Adipocyte (in vitro differentiated cells): ENCODE data around the gene RALB.
"Not testable (repeated sequence)": the region's sequence is repeated elsewhere in the genome, so short reads cannot be mapped to it uniquely, and the experiment has no call there.

ENCODE experiments used
- DNase-seq: peaks from one replicate; pipeline ENCODE4 v3.0.0-alpha.2; 2015; ENCODE audit warnings: low read depth
- H3K27me3 ChIP-seq: replicated peaks from 2 replicates; pipeline ENCODE4 v1.7.0; 2013; ENCODE audit warnings: mild to moderate bottlenecking, low read length, moderate library complexity; ENCODE audit not compliant: control insufficient read depth, insufficient read depth
- H3K36me3 ChIP-seq: 2 replicates; pipeline ENCODE4 v1.7.0; 2013; ENCODE audit warnings: low read length, mild to moderate bottlenecking, moderate library complexity; ENCODE audit not compliant: control insufficient read depth, insufficient read depth, severe bottlenecking
- H3K4me1 ChIP-seq: 2 replicates; pipeline ENCODE4 v1.7.0; 2013; ENCODE audit warnings: mild to moderate bottlenecking, low read length, moderate library complexity; ENCODE audit not compliant: control insufficient read depth, insufficient read depth
- H3K4me3 ChIP-seq: 2 replicates; pipeline ENCODE4 v1.7.0; 2013; ENCODE audit warnings: mild to moderate bottlenecking, low read length, moderate library complexity
- H3K9ac ChIP-seq: 2 replicates; pipeline ENCODE4 v1.7.0; 2013; ENCODE audit warnings: mild to moderate bottlenecking, low read length, moderate library complexity
- H3K9me3 ChIP-seq: 2 replicates; pipeline ENCODE4 v1.7.0; 2013; ENCODE audit warnings: mild to moderate bottlenecking, low read length, moderate library complexity; ENCODE audit not compliant: control insufficient read depth

RALB gene

DNA sequence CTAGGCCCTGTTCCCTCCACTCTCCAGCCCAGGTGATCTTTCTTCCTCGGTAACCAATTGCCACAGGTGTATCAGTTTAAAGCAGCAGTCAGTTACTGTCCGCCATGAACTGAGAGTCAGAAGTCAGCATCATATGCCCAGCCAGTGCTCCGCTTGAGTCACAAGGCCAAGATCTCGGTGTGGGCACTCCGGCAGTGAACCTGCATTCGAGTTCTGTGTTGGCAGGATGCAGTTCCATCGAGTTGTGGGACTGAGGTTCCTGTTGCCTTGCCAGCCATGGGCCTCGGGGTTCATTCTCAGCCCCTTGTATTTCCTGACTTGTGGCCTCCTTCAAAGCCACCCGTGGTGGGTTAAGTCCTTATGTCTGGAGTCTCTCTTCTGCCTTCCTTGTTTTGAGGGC is 26.3 kb upstream of the RALB start:
- Histone ChIP-seq H3K27me3 (no peaks in the 10 kb centered on the region), H3K9ac (no peak overlapping the region), H3K36me3 (no peaks in the 10 kb centered on the region), H3K9me3 (no peaks in the 10 kb centered on the region), H3K4me1 (peaks cover 20% of the 10 kb centered on the region), H3K4me3 (no peak overlapping the region)
- DNase-seq = no peak

GRCh38 chr2:120227111-120227991 is 25.3 kb upstream of the RALB start:
- Histone ChIP-seq H3K9ac (no peak overlapping the region), H3K4me3 (no peak overlapping the region), H3K36me3 (no peaks in the 10 kb centered on the region), H3K27me3 (no peaks in the 10 kb centered on the region), H3K4me1 (peaks cover 15% of the 10 kb centered on the region), H3K9me3 (no peaks in the 10 kb centered on the region)
- DNase-seq = no peak

- Histone ChIP-seq H3K9ac (no peak overlapping the region), H3K4me3 (no peak overlapping the region), H3K4me1 (peaks cover 13% of the 10 kb centered on the region), H3K9me3 (no peaks in the 10 kb centered on the region), H3K27me3 (no peaks in the 10 kb centered on the region), H3K36me3 (no peaks in the 10 kb centered on the region)
- no peak for DNase-seq
Observed at GRCh38 chr2:120228503-120228902, 24.1 kb upstream of the RALB start.

DNA sequence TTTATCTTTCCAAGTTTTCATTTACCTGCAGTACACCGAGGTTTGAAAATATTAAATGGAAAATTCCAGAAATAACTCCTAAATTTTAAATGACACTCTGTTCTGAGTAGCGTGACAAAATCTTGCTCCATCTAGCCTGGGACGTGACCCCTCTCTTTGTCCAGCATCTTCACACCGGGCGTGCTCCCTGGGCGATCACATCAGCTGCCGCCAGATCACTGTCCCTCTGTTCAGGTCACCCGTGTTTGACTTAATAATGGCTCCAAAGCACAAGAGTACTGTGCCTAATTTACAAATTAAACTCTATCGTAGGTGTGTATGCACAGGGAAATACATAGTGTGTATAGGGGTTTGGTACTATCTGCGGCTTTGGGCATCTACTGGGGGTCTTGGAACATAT is 23.3 kb upstream of the RALB start:
- Histone ChIP-seq H3K27me3 (no peaks in the 10 kb centered on the region), H3K4me3 (no peak overlapping the region), H3K9ac (no peak overlapping the region)

DNA sequence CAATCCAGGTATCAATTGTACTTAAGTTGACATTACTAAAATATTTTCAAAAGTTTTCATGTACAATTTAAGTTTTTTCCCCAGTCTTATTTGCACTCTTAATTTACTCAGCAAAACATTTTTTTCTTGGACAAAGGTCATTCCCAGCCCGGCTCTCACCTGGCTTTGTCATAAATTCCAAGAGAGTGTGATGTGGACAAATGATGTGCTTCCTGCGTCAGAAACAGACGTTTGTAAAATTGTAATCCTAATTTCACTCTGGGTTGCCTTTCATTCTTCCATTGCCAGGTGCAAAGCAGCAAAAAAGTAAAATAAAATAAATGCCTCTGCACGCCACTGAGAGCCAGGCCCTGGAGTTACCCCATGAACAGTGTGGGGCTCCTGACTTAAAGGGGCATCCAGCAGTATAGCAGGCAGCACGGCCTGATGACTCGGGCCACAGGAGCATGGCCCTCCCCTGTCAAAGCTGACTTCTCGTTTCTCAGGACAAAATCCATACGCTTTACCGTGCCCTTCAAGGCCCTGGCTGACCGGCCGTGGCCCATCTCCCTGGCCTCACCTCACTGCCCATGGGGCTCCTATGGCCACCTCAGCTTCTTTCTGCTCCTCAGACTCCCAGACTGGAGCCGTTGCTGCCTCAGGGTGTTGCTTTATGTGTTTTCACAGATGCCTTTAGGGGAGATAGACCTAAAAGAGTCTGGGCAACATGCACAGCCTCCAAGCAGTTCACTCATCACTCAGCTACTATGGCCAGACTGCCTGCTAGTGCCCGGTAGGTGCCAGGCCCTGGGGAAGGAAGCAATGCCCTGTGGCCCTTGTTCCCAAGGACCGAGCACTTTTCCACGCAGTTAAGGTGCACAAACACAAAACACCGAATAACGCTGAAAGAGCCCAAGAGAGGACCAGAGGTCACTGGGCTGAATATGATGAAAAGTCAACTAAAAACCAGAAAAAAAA is 21.9 kb upstream of the RALB start:
- no peak for DNase-seq
- Histone ChIP-seq H3K36me3 (no peaks in the 10 kb centered on the region), H3K4me1 (peaks cover 6% of the 10 kb centered on the region), H3K9me3 (no peaks in the 10 kb centered on the region), H3K4me3 (no peak overlapping the region), H3K27me3 (no peaks in the 10 kb centered on the region), H3K9ac (no peak overlapping the region)

More for the DNA sequence above, 23.3 kb upstream of the RALB start:
- H3K9me3 ChIP-seq = no peaks in the 10 kb centered on the region
- no peak for DNase-seq
- no peaks in the 10 kb centered on the region for H3K36me3 ChIP-seq
- H3K4me1 ChIP-seq = peaks cover 6% of the 10 kb centered on the region

DNA sequence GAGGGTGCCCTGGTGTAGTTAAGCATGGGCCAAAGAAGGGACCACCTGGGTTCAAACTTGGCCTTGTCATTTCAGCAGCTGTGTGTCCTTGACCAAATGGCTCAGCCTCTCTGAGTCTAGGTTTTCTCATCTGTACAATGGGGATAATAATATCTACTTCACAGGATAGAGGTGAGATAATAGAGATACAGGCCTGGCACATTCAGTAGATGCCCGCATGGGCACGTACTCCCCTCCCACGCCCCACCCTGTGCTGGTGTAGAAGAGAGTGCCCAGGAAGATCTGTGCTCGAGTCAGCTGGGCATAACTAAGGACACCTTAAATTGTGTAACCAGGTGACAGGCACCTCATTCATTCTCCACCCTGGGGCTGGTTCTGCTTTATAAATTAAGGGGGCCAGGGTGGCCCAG is 21.1 kb upstream of the RALB start:
- DNase-seq = no peak
- no peak overlapping the region for H3K4me3 ChIP-seq
- no peaks in the 10 kb centered on the region for H3K9me3 ChIP-seq
- H3K27me3 ChIP-seq = no peaks in the 10 kb centered on the region
- H3K9ac ChIP-seq = no peak overlapping the region
- peaks cover 6% of the 10 kb centered on the region for H3K4me1 ChIP-seq
- H3K36me3 ChIP-seq = no peaks in the 10 kb centered on the region

GRCh38 chr2:120231974-120232635 is 20.5 kb upstream of the RALB start:
- Histone ChIP-seq H3K9ac (peak overlapping the region; percentile 78), H3K9me3 (no peaks in the 10 kb centered on the region), H3K4me1 (peaks cover 6% of the 10 kb centered on the region), H3K4me3 (peak overlapping the region; percentile 83), H3K36me3 (no peaks in the 10 kb centered on the region), H3K27me3 (no peaks in the 10 kb centered on the region)
- DNase-seq = no peak

GRCh38 chr2:120233292-120233691 is 19.4 kb upstream of the RALB start:
- DNase-seq = no peak
- Histone ChIP-seq H3K9me3 (no peaks in the 10 kb centered on the region), H3K36me3 (no peaks in the 10 kb centered on the region), H3K9ac (no peak overlapping the region), H3K27me3 (no peaks in the 10 kb centered on the region), H3K4me1 (peaks cover 11% of the 10 kb centered on the region), H3K4me3 (no peak overlapping the region)

DNA sequence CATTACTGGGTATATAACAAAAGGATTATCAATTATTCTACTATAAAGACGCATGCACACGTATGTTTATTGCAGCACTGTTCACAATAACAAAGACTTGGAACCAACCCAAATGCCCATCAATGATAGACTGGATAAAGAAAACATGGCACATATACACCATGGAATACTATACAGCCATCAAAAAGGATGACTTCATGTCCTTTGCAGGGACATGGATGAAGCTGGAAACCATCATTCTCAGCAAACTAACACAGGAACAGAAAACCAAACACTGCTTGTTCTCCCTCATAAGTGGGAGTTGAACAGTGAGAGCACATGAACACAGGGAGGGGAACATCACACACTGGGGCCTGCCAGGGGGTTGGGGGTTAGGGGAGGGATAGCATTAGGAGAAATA is 17.5 kb upstream of the RALB start:
- H3K9ac ChIP-seq, DNase-seq, H3K36me3 ChIP-seq, H3K27me3 ChIP-seq, H3K4me3 ChIP-seq, H3K9me3 ChIP-seq: not testable (repeated sequence)
- peaks cover 27% of the 10 kb centered on the region for H3K4me1 ChIP-seq

DNA sequence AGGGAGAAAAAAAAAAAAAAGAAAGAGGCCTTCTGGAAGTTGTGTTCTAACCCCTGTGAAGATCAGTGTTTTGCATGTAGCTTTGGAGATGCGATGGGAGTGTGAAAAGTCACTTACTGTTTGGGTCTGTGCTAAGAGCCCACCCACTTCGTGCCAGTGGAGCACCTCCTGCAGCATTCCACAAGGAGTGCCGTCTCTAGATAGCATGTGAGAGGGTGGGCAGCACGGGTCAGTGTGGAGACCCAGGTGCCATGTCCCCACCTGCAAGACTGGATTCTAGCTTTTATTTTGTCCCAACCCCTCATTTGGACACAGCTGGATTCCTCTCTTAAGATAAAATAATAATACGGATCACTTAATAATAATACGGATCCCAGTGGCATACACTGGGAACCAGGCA is 17.0 kb upstream of the RALB start:
- Histone ChIP-seq H3K4me1 (peaks cover 27% of the 10 kb centered on the region), H3K9ac (no peak overlapping the region), H3K36me3 (no peaks in the 10 kb centered on the region), H3K9me3 (no peaks in the 10 kb centered on the region), H3K27me3 (no peaks in the 10 kb centered on the region), H3K4me3 (no peak overlapping the region)
- DNase-seq = no peak

GRCh38 chr2:120236316-120236715 is 16.3 kb upstream of the RALB start:
- Histone ChIP-seq H3K4me3 (no peak overlapping the region), H3K27me3 (no peaks in the 10 kb centered on the region), H3K9me3 (no peaks in the 10 kb centered on the region), H3K36me3 (no peaks in the 10 kb centered on the region), H3K4me1 (peaks cover 27% of the 10 kb centered on the region), H3K9ac (no peak overlapping the region)
- DNase-seq = no peak
